Mesenchymal stem cell (in vitro differentiated cells and primary cell): ENCODE measurements around the gene RUFY3.
A peak's percentile ranks its signal among the peaks of the same experiment; 100 is the strongest.

Experiments used
- DNase-seq: peaks from one replicate; pipeline ENCODE4 v3.0.0-alpha.2; 2013
- H2AFZ ChIP-seq: one replicate; pipeline ENCODE4 v1.6.1; 2013; ENCODE audit warnings: low read depth, mild to moderate bottlenecking, control low read depth, inconsistent platforms, low read length, moderate library complexity
- H2AK5ac ChIP-seq: 2 replicates; pipeline ENCODE4 v1.6.1; 2013; ENCODE audit warnings: low read length, moderate library complexity, mild to moderate bottlenecking, inconsistent platforms; ENCODE audit not compliant: severe bottlenecking
- H2BK120ac ChIP-seq: one replicate; pipeline ENCODE4 v1.6.1; 2013; ENCODE audit warnings: low read depth, mild to moderate bottlenecking, inconsistent platforms, low read length, moderate library complexity
- H2BK12ac ChIP-seq, 2 experiments: one replicate each; pipeline ENCODE4 v1.6.1; 2013; ENCODE audit warnings: inconsistent platforms in 2 of 2, low read length in 2 of 2, mild to moderate bottlenecking in 2 of 2, moderate library complexity in 2 of 2, control low read depth in 1 of 2
- H2BK15ac ChIP-seq: one replicate; pipeline ENCODE4 v1.6.1; 2013; ENCODE audit warnings: mild to moderate bottlenecking, low read depth, inconsistent platforms; ENCODE audit not compliant: poor library complexity, severe bottlenecking
- H2BK5ac ChIP-seq: 2 replicates; pipeline ENCODE4 v1.6.1; 2013; ENCODE audit warnings: low read depth, mild to moderate bottlenecking, low read length, control low read depth, inconsistent platforms; ENCODE audit not compliant: poor library complexity, severe bottlenecking
- H3K14ac ChIP-seq, 2 experiments: one replicate each; pipeline ENCODE4 v1.6.1; 2013; ENCODE audit warnings: inconsistent platforms in 2 of 2, low read length in 2 of 2, control low read depth in 1 of 2, mild to moderate bottlenecking in 1 of 2, moderate library complexity in 1 of 2
- H3K18ac ChIP-seq, 2 experiments: one replicate each; pipeline ENCODE4 v1.6.1; 2013; ENCODE audit warnings: inconsistent platforms in 2 of 2, low read length in 2 of 2, control low read depth in 1 of 2, low read depth in 1 of 2, mild to moderate bottlenecking in 1 of 2
- H3K23ac ChIP-seq, 2 experiments: one replicate each; pipeline ENCODE4 v1.6.1; 2013; ENCODE audit warnings: inconsistent platforms in 2 of 2, low read length in 2 of 2, mild to moderate bottlenecking in 2 of 2, moderate library complexity in 2 of 2, control low read depth in 1 of 2
- H3K27ac ChIP-seq: 2 replicates; pipeline ENCODE4 v1.5.1; 2013; ENCODE audit warnings: mild to moderate bottlenecking, moderate library complexity, low read length, control low read depth, inconsistent platforms; ENCODE audit not compliant: poor library complexity, severe bottlenecking
- H3K27me3 ChIP-seq, 2 experiments: 2 replicates each; pipeline versions ENCODE4 v1.6.1 to v1.7.0; 2013; ENCODE audit warnings: low read length in 2 of 2, mild to moderate bottlenecking in 2 of 2, moderate library complexity in 2 of 2, control low read depth in 1 of 2, inconsistent platforms in 1 of 2; ENCODE audit not compliant: control insufficient read depth in 1 of 2, insufficient read depth in 1 of 2
- H3K36me3 ChIP-seq, 2 experiments: 2 replicates each; pipeline versions ENCODE4 v1.6.1 to v1.7.0; 2013; ENCODE audit warnings: low read length in 2 of 2, control low read depth in 1 of 2, inconsistent platforms in 1 of 2, low read depth in 1 of 2, mild to moderate bottlenecking in 1 of 2; ENCODE audit not compliant: insufficient read depth in 2 of 2, control insufficient read depth in 1 of 2
- H3K4ac ChIP-seq, 2 experiments: one replicate each; pipeline ENCODE4 v1.6.1; 2013; ENCODE audit warnings: inconsistent platforms in 2 of 2, low read length in 2 of 2, mild to moderate bottlenecking in 2 of 2, moderate library complexity in 2 of 2, control low read depth in 1 of 2, low read depth in 1 of 2
- H3K4me1 ChIP-seq: 2 replicates; pipeline ENCODE4 v1.6.1; 2013; ENCODE audit warnings: low read depth, low read length, control low read depth; ENCODE audit not compliant: control insufficient read depth, insufficient read depth
- H3K4me2 ChIP-seq: 2 replicates; pipeline ENCODE4 v1.6.1; 2013; ENCODE audit warnings: low read length, mild to moderate bottlenecking, inconsistent platforms; ENCODE audit not compliant: poor library complexity, severe bottlenecking
- H3K4me3 ChIP-seq, 2 experiments: 2 replicates each; pipeline versions ENCODE4 v1.5.1 to v1.7.0; 2013; ENCODE audit warnings: low read length in 2 of 2, mild to moderate bottlenecking in 2 of 2, control low read depth in 1 of 2, low read depth in 1 of 2; ENCODE audit not compliant: insufficient read depth in 1 of 2
- H3K79me1 ChIP-seq: replicated peaks from 2 replicates; pipeline ENCODE4 v1.6.1; 2013; ENCODE audit warnings: mild to moderate bottlenecking, control low read depth, low read length, inconsistent platforms; ENCODE audit not compliant: poor library complexity, severe bottlenecking
- H3K9ac ChIP-seq: 2 replicates; pipeline ENCODE4 v1.7.0; 2013; ENCODE audit warnings: mild to moderate bottlenecking, low read length, moderate library complexity
- H3K9me3 ChIP-seq: 2 replicates; pipeline ENCODE4 v1.7.0; 2013; ENCODE audit warnings: mild to moderate bottlenecking, low read length; ENCODE audit not compliant: control insufficient read depth
- H4K8ac ChIP-seq: one replicate; pipeline ENCODE4 v1.6.1; 2013; ENCODE audit warnings: inconsistent platforms, mild to moderate bottlenecking, low read length, moderate library complexity
- H4K91ac ChIP-seq: one replicate; pipeline ENCODE4 v1.6.1; 2013; ENCODE audit warnings: mild to moderate bottlenecking, low read length, inconsistent platforms
- WGBS: methylation state at CpG from one replicate; pipeline ENCODE4 v1.1.7; 2013; ENCODE audit warnings: mixed read lengths; 5-methylcytosine and 5-hydroxymethylcytosine counted together

Gene RUFY3

GRCh38 chr4:70743731-70744130 lies 22.0 kb downstream of the RUFY3 start:
- no peak overlapping the region for H2AK5ac ChIP-seq
- H4K91ac ChIP-seq = no peak overlapping the region
- DNase-seq = no peak
- H2BK120ac ChIP-seq = no peak overlapping the region
- no peak overlapping the region for H3K4ac ChIP-seq
- peaks cover 2% of the 10 kb centered on the region for H3K4me1 ChIP-seq
- H3K4me2 ChIP-seq = no peak overlapping the region
- no peak overlapping the region for H3K14ac ChIP-seq
- H3K79me1 ChIP-seq = peaks cover 23% of the 10 kb centered on the region
- H2AFZ ChIP-seq = no peak overlapping the region
- H3K27ac ChIP-seq = no peak overlapping the region
- H2BK15ac ChIP-seq = no peak overlapping the region
- H3K18ac ChIP-seq = no peak overlapping the region
- H3K9ac ChIP-seq = no peak overlapping the region
- H4K8ac ChIP-seq = no peak overlapping the region
- peaks cover 0 to 34% of the 10 kb centered on the region in 2 experiments for H3K36me3 ChIP-seq
- no peak overlapping the region for H2BK5ac ChIP-seq
- H3K4me3 ChIP-seq = no peak overlapping the region
- no CpG with 5 or more reads among the region's 1 CpG for WGBS
- H3K23ac ChIP-seq = no peak overlapping the region
- no peak overlapping the region for H2BK12ac ChIP-seq
- no peaks in the 10 kb centered on the region for H3K27me3 ChIP-seq
- no peaks in the 10 kb centered on the region for H3K9me3 ChIP-seq

- Histone ChIP-seq H2BK15ac (no peak overlapping the region), H2BK12ac (no peak overlapping the region), H3K18ac (no peak overlapping the region), H4K91ac (no peak overlapping the region), H3K14ac (no peak overlapping the region), H3K36me3 (peaks cover 0 to 40% of the 10 kb centered on the region in 2 experiments), H2AK5ac (no peak overlapping the region), H3K4ac (no peak overlapping the region), H3K4me3 (no peak overlapping the region), H2BK120ac (no peak overlapping the region), H2AFZ (no peak overlapping the region), H3K27me3 (no peaks in the 10 kb centered on the region), H3K4me1 (peaks cover 4% of the 10 kb centered on the region), H3K9me3 (no peaks in the 10 kb centered on the region), H3K9ac (no peak overlapping the region), H3K23ac (no peak overlapping the region), H2BK5ac (no peak overlapping the region), H3K27ac (no peak overlapping the region), H3K79me1 (peaks cover 24% of the 10 kb centered on the region), H3K4me2 (no peak overlapping the region), H4K8ac (no peak overlapping the region)
- DNase-seq = peak; percentile 79
- WGBS = 95% methylated on average over 5 of the region's 9 CpGs
Measured at GRCh38 chr4:70746179-70746839, 24.5 kb downstream of the RUFY3 start.

GRCh38 chr4:70747874-70748273 lies 26.1 kb downstream of the RUFY3 start:
- 90% methylated on average over 3 of the region's 3 CpGs for WGBS
- no peak overlapping the region for H2BK5ac ChIP-seq
- H3K27ac ChIP-seq = no peak overlapping the region
- no peak overlapping the region for H3K4ac ChIP-seq
- H3K18ac ChIP-seq = no peak overlapping the region
- H4K91ac ChIP-seq = no peak overlapping the region
- no peak overlapping the region for H3K23ac ChIP-seq
- no peak overlapping the region for H2AK5ac ChIP-seq
- H3K4me2 ChIP-seq = no peak overlapping the region
- H2BK15ac ChIP-seq = no peak overlapping the region
- H3K4me3 ChIP-seq = no peak overlapping the region
- no peak overlapping the region for H2AFZ ChIP-seq
- H3K79me1 ChIP-seq = peaks cover 23% of the 10 kb centered on the region
- no peak for DNase-seq
- peaks cover 2% of the 10 kb centered on the region for H3K4me1 ChIP-seq
- peaks cover 0 to 34% of the 10 kb centered on the region in 2 experiments for H3K36me3 ChIP-seq
- no peak overlapping the region for H3K14ac ChIP-seq
- no peaks in the 10 kb centered on the region for H3K27me3 ChIP-seq
- H3K9me3 ChIP-seq = no peaks in the 10 kb centered on the region
- no peak overlapping the region for H2BK120ac ChIP-seq
- H2BK12ac ChIP-seq = no peak overlapping the region
- no peak overlapping the region for H3K9ac ChIP-seq
- no peak overlapping the region for H4K8ac ChIP-seq

- peaks cover 20% of the 10 kb centered on the region for H3K79me1 ChIP-seq
- H3K4me1 ChIP-seq = peaks cover 2% of the 10 kb centered on the region
- no peak for DNase-seq
- no peak overlapping the region for H2BK15ac ChIP-seq
- H2AFZ ChIP-seq = no peak overlapping the region
- WGBS = no CpG with 5 or more reads among the region's 1 CpG
- H2BK5ac ChIP-seq = no peak overlapping the region
- peaks cover 0 to 34% of the 10 kb centered on the region in 2 experiments for H3K36me3 ChIP-seq
- no peaks in the 10 kb centered on the region for H3K27me3 ChIP-seq
- H3K14ac ChIP-seq = no peak overlapping the region
- H3K4me3 ChIP-seq = no peak overlapping the region
- H2AK5ac ChIP-seq = no peak overlapping the region
- no peak overlapping the region for H3K4me2 ChIP-seq
- no peak overlapping the region for H3K9ac ChIP-seq
- no peak overlapping the region for H2BK12ac ChIP-seq
- H3K9me3 ChIP-seq = no peaks in the 10 kb centered on the region
- no peak overlapping the region for H2BK120ac ChIP-seq
- no peak overlapping the region for H3K18ac ChIP-seq
- no peak overlapping the region for H3K27ac ChIP-seq
- H3K23ac ChIP-seq = no peak overlapping the region
- H3K4ac ChIP-seq = no peak overlapping the region
- H4K8ac ChIP-seq = no peak overlapping the region
- no peak overlapping the region for H4K91ac ChIP-seq
Measured at GRCh38 chr4:70749313-70749712, 27.5 kb downstream of the RUFY3 start.
